ENCODE results near the gene NEK10.

NEK10 gene

GRCh38 chr3:27078246-27078913, 290.8 kb downstream of the NEK10 start:
- FAIRE-seq, result no peak
- no peak for DNase-seq (ENCODE audit: insufficient read length, low spot score)

- no peak for FAIRE-seq
These were observed 292.2 kb downstream of the NEK10 start for GRCh38 chr3:27076815-27077630.

GRCh38 chr3:27074914-27075313, 294.3 kb downstream of the NEK10 start:
- FAIRE-seq (no peak), DNase-seq (ENCODE audit: insufficient read length, low spot score) (no peak)

More at GRCh38 chr3:27076815-27077630, 292.2 kb downstream of the NEK10 start:
- no peak for DNase-seq (ENCODE audit: insufficient read length, low spot score)

GRCh38 chr3:27073912-27074311, 295.3 kb downstream of the NEK10 start:
- no peak for FAIRE-seq
- DNase-seq (ENCODE audit: insufficient read length, low spot score), result no peak

- DNase-seq (ENCODE audit: insufficient read length, low spot score) (no peak), FAIRE-seq (no peak)
These were observed 296.2 kb downstream of the NEK10 start for GRCh38 chr3:27072810-27073651.

GRCh38 chr3:27060336-27060735, 308.8 kb downstream of the NEK10 start:
- FAIRE-seq (no peak), DNase-seq (ENCODE audit: insufficient read length, low spot score) (no peak)

All from HTR-8/SVneo (cell line).